GM23338 (cell line): ENCODE data around the gene AGAP5.

Source experiments
- EZH2 ChIP-seq: fragments of 200-600 bp; sonication (generic); IDR thresholded peaks from one replicate; pipeline ENCODE4 v1.8.0; 2017; ENCODE audit warnings: antibody characterized with exemption, mild to moderate bottlenecking, low read depth; ENCODE audit not compliant: unreplicated experiment
- ZNF331 ChIP-seq: fragments of 250-450 bp; sonication (Bioruptor Pico); IDR thresholded peaks from 2 replicates; pipeline ENCODE4 v1.5.0; 2020; ENCODE audit warnings: low read depth, mild to moderate bottlenecking, moderate library complexity

- TF ChIP-seq EZH2: no peak
- TF ChIP-seq ZNF331 (CRISPR knock-in tag): no peak
Measured at GRCh38 chr10:73625884-73626752, 71.8 kb downstream of the AGAP5 start.
